HG02938 (cell line): ENCODE measurements around the gene ZFP36.
"Not testable (repeated sequence)": the region's sequence is repeated elsewhere in the genome, so short reads cannot be mapped to it uniquely, and the experiment has no call there.

Experiments
- ATAC-seq: cut with Tn5 transposase; IDR thresholded peaks from one replicate; pipeline ENCODE4 v1.9.1; 2021; ENCODE audit warnings: mild to moderate bottlenecking, moderate library complexity; ENCODE audit not compliant: unreplicated experiment

The ZFP36 gene

GRCh38 chr19:39444598-39445195 lies 38.0 kb downstream of the ZFP36 start:
- no peak for ATAC-seq

GRCh38 chr19:39445196-39446111 lies 38.8 kb downstream of the ZFP36 start, which contains the start of gene SUPT5H:
Gene SUPT5H (plus strand): TSS chr19:39445582. CDS start chr19:39445891, 309 bp downstream.
- peak; percentile 82 for ATAC-seq

- no peak for ATAC-seq
These were observed 39.9 kb downstream of the ZFP36 start for GRCh38 chr19:39446365-39447084.

- ATAC-seq, result no peak
These were observed 41.6 kb downstream of the ZFP36 start for GRCh38 chr19:39448271-39448670.

- no peak for ATAC-seq
These were observed 42.6 kb downstream of the ZFP36 start for GRCh38 chr19:39449116-39449797.

- not testable (repeated sequence) for ATAC-seq
These were observed 44.6 kb downstream of the ZFP36 start for GRCh38 chr19:39451257-39451656.
